RWPE1 (cell line): ENCODE data around the gene MYRIP.

Experiments
- CTCF ChIA-PET: fragments of 350-600 bp; sonication (Branson Sonifier 250); formaldehyde crosslinking; extraction: SDS; loops from one replicate; lab custom pipeline; 2021; lab: Yijun Ruan, JAX
- POLR2A ChIA-PET: fragments of 400-600 bp; formaldehyde crosslinking; extraction: SDS; loops from one replicate; lab custom pipeline; 2020; ENCODE audit warnings: antibody characterized with exemption; ENCODE audit not compliant: low non-redundant PET; lab: Yijun Ruan, JAX
- DNase-seq: peaks from one replicate; pipeline ENCODE4 v3.0.0; 2012; ENCODE audit warnings: low spot score
- H3K27ac ChIP-seq: fragments of 450-650 bp; 2 replicates; pipeline ENCODE4 v1.5.1; 2017
- CTCF ChIP-seq: fragments of 450-650 bp; conservative IDR thresholded peaks from 2 replicates; pipeline ENCODE4 v1.5.1; 2017; ENCODE audit warnings: low read depth, mild to moderate bottlenecking

The MYRIP gene

GRCh38 chr3:39805650-39806049 lies 3.8 kb upstream of the MYRIP start:
- ChIA-PET CTCF (no interaction called here), POLR2A (no interaction called here)
- no peak for DNase-seq
- TF ChIP-seq CTCF, result no peak
- no peak overlapping the region for H3K27ac ChIP-seq

GRCh38 chr3:39806820-39807219 lies 2.6 kb upstream of the MYRIP start:
- ChIA-PET CTCF (no interaction called here), POLR2A (no interaction called here)
- DNase-seq, result no peak
- no peak overlapping the region for H3K27ac ChIP-seq
- no peak for TF ChIP-seq CTCF

GRCh38 chr3:39808467-39809180 lies 785 bp upstream of the MYRIP start:
- TF ChIP-seq CTCF, result no peak
- H3K27ac ChIP-seq, result no peak overlapping the region
- CTCF ChIA-PET, result interaction anchor here (1.0 kb wide), 1 partner anchor 371 kb away, joined by 3 read pairs; no protein-coding TSS in a partner anchor
- POLR2A ChIA-PET, result no interaction called here
- DNase-seq, result no peak

GRCh38 chr3:39809995-39810595 lies 686 bp downstream of the MYRIP start:
- CTCF ChIA-PET, result interaction anchor here (0.6 kb wide), 2 partner anchors 71 to 361 kb away, joined by 3 to 4 read pairs; no protein-coding TSS in a partner anchor
- POLR2A ChIA-PET, result no interaction called here
- TF ChIP-seq CTCF, result no peak
- H3K27ac ChIP-seq, result no peak overlapping the region
- DNase-seq, result no peak

GRCh38 chr3:39810647-39811161 lies 1.3 kb downstream of the MYRIP start:
- POLR2A ChIA-PET, result no interaction called here
- no peak for TF ChIP-seq CTCF
- H3K27ac ChIP-seq, result no peak overlapping the region
- CTCF ChIA-PET, result interaction anchor here (0.6 kb wide), 2 partner anchors 72 to 361 kb away, joined by 3 to 4 read pairs; no protein-coding TSS in a partner anchor
- no peak for DNase-seq

GRCh38 chr3:39811561-39811960 lies 2.2 kb downstream of the MYRIP start:
- no peak for DNase-seq
- no peak overlapping the region for H3K27ac ChIP-seq
- POLR2A ChIA-PET, result no interaction called here
- CTCF ChIA-PET, result no interaction called here
- TF ChIP-seq CTCF, result no peak
